ENCODE results near the gene CUL9.

- TF ChIP-seq POLR2A (IDR thresholded peaks at IDR 0.05; ENCODE audit: low read length) (no peak), GATA1 (IDR thresholded peaks at IDR 0.05; ENCODE audit: low read depth, low read length) (no peak)
These were observed 4.7 kb downstream of the CUL9 start for GRCh38 chr6:43186706-43187105.

All from erythroblast (primary cell).